ENCODE results near the gene ARHGAP24.

The ARHGAP24 gene

GRCh38 chr4:85474818-85475630 is at the start of gene ARHGAP24:
Gene ARHGAP24, plus strand, starts transcription at chr4:85475150.
- peak; percentile 88 for DNase-seq

- DNase-seq = no peak
Observed at GRCh38 chr4:85426366-85426765, 48.6 kb upstream of the ARHGAP24 start.

GRCh38 chr4:85427123-85427522 is 47.8 kb upstream of the ARHGAP24 start:
- DNase-seq = no peak

- DNase-seq = no peak
Observed at GRCh38 chr4:85430226-85430625, 44.7 kb upstream of the ARHGAP24 start.

- no peak for DNase-seq
Observed at GRCh38 chr4:85430697-85431096, 44.3 kb upstream of the ARHGAP24 start.

GRCh38 chr4:85431156-85431555 is 43.8 kb upstream of the ARHGAP24 start:
- DNase-seq = no peak

GRCh38 chr4:85431881-85432485 is 43.0 kb upstream of the ARHGAP24 start:
- no peak for DNase-seq

GRCh38 chr4:85445050-85445639 is 29.8 kb upstream of the ARHGAP24 start:
- DNase-seq = no peak

GRCh38 chr4:85446141-85446861 is 28.6 kb upstream of the ARHGAP24 start:
- no peak for DNase-seq

GRCh38 chr4:85448906-85449890 is 25.8 kb upstream of the ARHGAP24 start:
- DNase-seq = no peak

- no peak for DNase-seq
Observed at GRCh38 chr4:85452058-85452731, 22.8 kb upstream of the ARHGAP24 start.

GRCh38 chr4:85455942-85456341 is 19.0 kb upstream of the ARHGAP24 start:
- DNase-seq = no peak

GRCh38 chr4:85457752-85458467 is 17.0 kb upstream of the ARHGAP24 start:
- DNase-seq = no peak

GRCh38 chr4:85459736-85460135 is 15.2 kb upstream of the ARHGAP24 start:
- no peak for DNase-seq

- no peak for DNase-seq
Observed at GRCh38 chr4:85474356-85474755, 594 bp upstream of the ARHGAP24 start.

GRCh38 chr4:85475631-85476233 is 782 bp downstream of the ARHGAP24 start:
- DNase-seq = no peak

GRCh38 chr4:85476381-85476780 is 1.4 kb downstream of the ARHGAP24 start:
- DNase-seq = no peak

- DNase-seq = no peak
Observed at GRCh38 chr4:85477534-85477933, 2.6 kb downstream of the ARHGAP24 start.

GRCh38 chr4:85478576-85478975 is 3.6 kb downstream of the ARHGAP24 start:
- DNase-seq = no peak

- no peak for DNase-seq
Observed at GRCh38 chr4:85482010-85482738, 7.2 kb downstream of the ARHGAP24 start.

Measured in NCI-H1092 (cell line).